GM12873 (cell line): ENCODE data around the gene PPM1H.

ENCODE experiments used
- CTCF ChIP-seq: IDR thresholded peaks from 2 replicates; pipeline ENCODE4 v1.5.1; 2012; ENCODE audit warnings: low read depth, mild to moderate bottlenecking, moderate library complexity, low read length, control low read depth; ENCODE audit not compliant: insufficient read depth; ENCODE audit errors: missing control alignments

Gene PPM1H

GRCh38 chr12:62899568-62900390 is 35.2 kb downstream of the PPM1H start:
- no peak for TF ChIP-seq CTCF

- no peak for TF ChIP-seq CTCF
These were observed 36.4 kb downstream of the PPM1H start for GRCh38 chr12:62898526-62898925.

GRCh38 chr12:62895351-62895877 is 39.5 kb downstream of the PPM1H start:
- TF ChIP-seq CTCF: no peak

- no peak for TF ChIP-seq CTCF
These were observed 41.7 kb downstream of the PPM1H start for GRCh38 chr12:62893276-62893675.

GRCh38 chr12:62891805-62892549 is 43.0 kb downstream of the PPM1H start:
- TF ChIP-seq CTCF: no peak

- no peak for TF ChIP-seq CTCF
These were observed 46.4 kb downstream of the PPM1H start for GRCh38 chr12:62888454-62889110.

GRCh38 chr12:62886796-62887195 is 48.2 kb downstream of the PPM1H start:
- TF ChIP-seq CTCF: no peak
